GM10266 (cell line): ENCODE results near the gene TRIM27.
A peak's percentile ranks its signal among the peaks of the same experiment; 100 is the strongest.

ENCODE experiments used
- DNase-seq: peaks from one replicate; pipeline ENCODE4 v3.0.0; 2012; ENCODE audit errors: extremely low spot score
- CTCF ChIP-seq: IDR thresholded peaks from 2 replicates; pipeline ENCODE4 v1.5.1; 2012; ENCODE audit warnings: mild to moderate bottlenecking, low read depth; ENCODE audit not compliant: control insufficient read depth, insufficient read depth; ENCODE audit errors: missing control alignments

TRIM27 gene

DNA sequence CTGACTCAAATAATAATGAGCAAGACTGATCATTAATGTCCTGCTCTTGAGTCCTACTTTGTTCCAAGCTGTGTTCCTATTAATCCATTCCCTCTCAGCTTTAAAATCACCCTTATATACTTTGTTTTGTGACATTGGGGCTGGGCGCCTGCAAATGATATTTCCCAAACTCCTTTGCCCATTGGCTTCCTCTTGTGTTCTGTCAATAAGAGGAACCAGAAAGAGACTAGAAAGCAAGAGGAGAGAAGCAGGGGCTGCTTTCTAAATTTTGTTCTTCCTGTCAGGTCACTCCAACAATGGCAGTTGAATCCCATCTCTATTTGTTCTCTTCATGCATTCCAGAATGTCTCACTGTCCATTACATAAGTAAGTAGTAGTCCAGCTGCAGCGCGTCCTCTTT, 21.6 kb upstream of the TRIM27 start:
- no peak for TF ChIP-seq CTCF
- DNase-seq: no peak

GRCh38 chr6:28944412-28944865, 20.7 kb upstream of the TRIM27 start:
- TF ChIP-seq CTCF: no peak
- peak; percentile 57 for DNase-seq

DNA sequence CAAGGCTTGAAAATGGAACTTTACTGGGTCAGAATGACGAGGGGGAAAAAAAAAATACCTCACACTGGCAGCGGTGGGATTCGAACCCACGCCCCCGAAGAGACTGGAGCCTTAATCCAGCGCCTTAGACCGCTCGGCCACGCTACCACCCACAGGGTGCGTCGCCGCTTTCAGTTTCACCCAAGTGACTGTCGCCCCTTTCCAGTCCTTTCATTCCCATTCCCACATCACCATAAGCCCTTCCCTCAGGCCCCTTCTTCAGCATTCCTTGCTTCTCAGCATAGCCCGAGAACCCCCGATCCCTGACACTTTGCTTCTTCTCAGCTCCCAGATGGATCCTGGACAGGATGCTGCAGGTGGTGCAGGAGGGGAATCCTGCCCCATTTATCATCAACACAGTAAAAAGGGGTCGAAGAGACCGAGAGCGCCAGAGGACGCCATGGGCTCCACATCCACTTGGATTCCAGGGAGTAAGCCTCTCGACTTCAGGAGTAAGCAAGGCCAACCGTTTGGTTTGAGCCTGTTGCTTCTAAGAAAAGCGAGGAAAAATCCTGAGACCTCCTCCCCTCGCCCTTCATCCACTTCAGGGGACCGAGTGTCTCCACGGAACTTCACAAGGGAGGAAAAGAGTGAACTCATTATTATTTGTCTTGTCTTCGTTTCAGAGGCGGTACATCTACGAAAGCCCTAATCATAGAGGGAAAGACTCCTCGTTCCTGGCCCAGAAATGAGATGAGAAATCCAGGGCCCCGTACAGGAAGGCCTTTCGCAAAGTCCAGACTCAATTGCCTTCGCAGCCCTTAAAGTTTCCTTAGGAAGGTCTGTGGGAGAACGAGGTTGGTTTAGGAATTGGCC, 20.0 kb upstream of the TRIM27 start:
- no peak for TF ChIP-seq CTCF
- DNase-seq: peak; percentile 57

- TF ChIP-seq CTCF: no peak
- DNase-seq: no peak
Observed at GRCh38 chr6:28943223-28943556, 19.4 kb upstream of the TRIM27 start.

DNA sequence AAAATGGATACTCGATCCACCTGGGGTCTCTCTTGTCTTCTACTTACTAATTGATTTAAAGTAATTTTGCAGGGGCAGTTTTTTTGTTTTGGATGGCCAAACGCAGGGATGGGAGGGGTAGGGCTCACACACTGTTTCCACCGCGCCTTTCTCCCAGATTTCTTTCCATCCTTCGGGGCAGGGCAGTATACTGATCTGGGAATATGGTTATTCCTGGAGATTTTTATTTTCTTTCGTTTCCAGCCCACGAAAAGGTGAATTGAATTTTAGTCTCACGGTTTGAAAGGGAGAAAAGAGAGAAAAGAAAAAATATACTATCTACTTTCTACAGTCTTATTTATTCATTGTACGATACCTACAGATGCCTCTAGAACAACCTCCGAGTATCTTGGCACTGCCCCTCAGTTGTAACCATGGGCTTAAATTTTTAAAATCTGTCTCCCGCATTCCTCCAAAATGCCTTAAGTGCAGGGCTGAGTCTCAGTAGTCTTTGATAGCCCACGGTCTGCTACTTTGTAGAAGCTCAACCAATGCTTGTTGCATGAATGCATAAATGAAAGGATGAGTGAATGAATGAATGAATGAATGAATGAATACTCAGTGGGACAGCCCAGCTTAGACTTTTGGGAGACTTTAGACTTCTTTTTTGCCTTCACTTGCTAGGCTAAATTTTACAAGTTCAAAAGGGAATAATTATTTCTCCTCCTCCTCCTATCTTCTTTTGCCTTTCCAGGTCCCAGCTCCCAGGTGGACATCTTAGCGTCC, 18.1 kb upstream of the TRIM27 start:
- TF ChIP-seq CTCF: no peak
- no peak for DNase-seq

- no peak for DNase-seq
- no peak for TF ChIP-seq CTCF
Observed at GRCh38 chr6:28940858-28941683, 17.3 kb upstream of the TRIM27 start.
